ENCODE measurements around the gene NCL.
"Not testable (repeated sequence)": the region's sequence is repeated elsewhere in the genome, so short reads cannot be mapped to it uniquely, and the experiment has no call there.

NCL gene

GRCh38 chr2:231431606-231432005 is 32.7 kb downstream of the NCL start:
- DNase-seq = no peak
- H3K36me3 ChIP-seq = no peaks in the 10 kb centered on the region
- TF ChIP-seq CTCF (IDR thresholded peaks at IDR 0.05; ENCODE audit: low read depth, low read length) = no peak
- no peaks in the 10 kb centered on the region for H3K9me3 ChIP-seq
- no peaks in the 10 kb centered on the region for H3K4me1 ChIP-seq
- no peaks in the 10 kb centered on the region for H3K27me3 ChIP-seq
- no peak overlapping the region for H3K4me3 ChIP-seq (ENCODE audit: low read depth, low read length)

- not testable (repeated sequence) for H3K4me1 ChIP-seq; H3K27me3 ChIP-seq; H3K36me3 ChIP-seq; DNase-seq; H3K4me3 ChIP-seq (ENCODE audit: low read depth, low read length); H3K9me3 ChIP-seq
These were observed 33.8 kb downstream of the NCL start for GRCh38 chr2:231430437-231430836.

- H3K36me3 ChIP-seq = no peaks in the 10 kb centered on the region
- H3K27me3 ChIP-seq = no peaks in the 10 kb centered on the region
- no peak for TF ChIP-seq CTCF (IDR thresholded peaks at IDR 0.05; ENCODE audit: low read depth, low read length)
- no peak overlapping the region for H3K4me3 ChIP-seq (ENCODE audit: low read depth, low read length)
- no peaks in the 10 kb centered on the region for H3K9me3 ChIP-seq
- H3K4me1 ChIP-seq = no peaks in the 10 kb centered on the region
- DNase-seq = no peak
These were observed 34.4 kb downstream of the NCL start for GRCh38 chr2:231429901-231430300.

GRCh38 chr2:231429152-231429551 is 35.1 kb downstream of the NCL start:
- TF ChIP-seq CTCF (IDR thresholded peaks at IDR 0.05; ENCODE audit: low read depth, low read length) = no peak
- no peaks in the 10 kb centered on the region for H3K9me3 ChIP-seq
- H3K4me1 ChIP-seq = no peaks in the 10 kb centered on the region
- H3K4me3 ChIP-seq (ENCODE audit: low read depth, low read length) = no peak overlapping the region
- H3K27me3 ChIP-seq = no peaks in the 10 kb centered on the region
- no peaks in the 10 kb centered on the region for H3K36me3 ChIP-seq
- no peak for DNase-seq

- DNase-seq = no peak
- no peaks in the 10 kb centered on the region for H3K27me3 ChIP-seq
- H3K4me1 ChIP-seq = no peaks in the 10 kb centered on the region
- no peaks in the 10 kb centered on the region for H3K36me3 ChIP-seq
- no peaks in the 10 kb centered on the region for H3K9me3 ChIP-seq
- no peak overlapping the region for H3K4me3 ChIP-seq (ENCODE audit: low read depth, low read length)
- TF ChIP-seq CTCF (IDR thresholded peaks at IDR 0.05; ENCODE audit: low read depth, low read length) = no peak
These were observed 37.2 kb downstream of the NCL start for GRCh38 chr2:231427116-231427515.

- H3K4me3 ChIP-seq (ENCODE audit: low read depth, low read length) = no peak overlapping the region
- H3K9me3 ChIP-seq = no peaks in the 10 kb centered on the region
- TF ChIP-seq CTCF (IDR thresholded peaks at IDR 0.05; ENCODE audit: low read depth, low read length) = no peak
- DNase-seq = no peak
- H3K4me1 ChIP-seq = no peaks in the 10 kb centered on the region
- no peaks in the 10 kb centered on the region for H3K36me3 ChIP-seq
- H3K27me3 ChIP-seq = no peaks in the 10 kb centered on the region
These were observed 38.2 kb downstream of the NCL start for GRCh38 chr2:231425811-231426703.

All from BE2C (cell line).